Activated CD8-positive, alpha-beta T cell treated with anti-CD3 and anti-CD28 coated beads for 36 hours (primary cell): ENCODE measurements around the gene ERGIC1. TPM values are rescaled to one million over a fixed set of nuclear protein-coding genes. Genes with fewer than 3 reads are reported as not detected.

Experiments
- ATAC-seq: fragments of 200-7000 bp; cut with Tn5 transposase; one replicate; pipeline ENCODE4 v1.10.0; 2021; ENCODE audit warnings: mild to moderate bottlenecking, moderate library complexity
- CTCF ChIA-PET: fragments of 350-600 bp; sonication (Branson Sonifier 250); formaldehyde crosslinking; loops from one replicate; lab custom pipeline; 2021; ENCODE audit warnings: antibody characterized with exemption; lab: Charles Lee
- POLR2A ChIA-PET: fragments of 350-600 bp; sonication (Branson Sonifier 250); formaldehyde crosslinking; loops from one replicate; lab custom pipeline; 2021; ENCODE audit warnings: antibody characterized with exemption; lab: Charles Lee
- DNase-seq: peaks from one replicate; pipeline ENCODE4 v3.0.0-alpha.2; 2020
- H3K27ac Mint-ChIP-seq: one replicate; pipeline ENCODE4 v1.8.0; 2021; ENCODE audit warnings: mild to moderate bottlenecking, mixed read lengths
- H3K27me3 Mint-ChIP-seq: one replicate; pipeline ENCODE4 v1.8.0; 2021; ENCODE audit warnings: mixed read lengths
- H3K36me3 Mint-ChIP-seq: one replicate; pipeline ENCODE4 v1.8.0; 2021; ENCODE audit warnings: low read depth, mixed read lengths
- H3K4me1 Mint-ChIP-seq: one replicate; pipeline ENCODE4 v1.8.0; 2021; ENCODE audit warnings: low read depth, mixed read lengths
- H3K4me3 Mint-ChIP-seq: one replicate; pipeline ENCODE4 v1.8.0; 2021; ENCODE audit warnings: mild to moderate bottlenecking, moderate library complexity, mixed read lengths
- H3K9me3 Mint-ChIP-seq: one replicate; pipeline ENCODE4 v1.8.0; 2021; ENCODE audit warnings: mixed read lengths
- CTCF ChIP-seq: fragments of 200-600 bp; IDR thresholded peaks from one replicate; pipeline ENCODE4 v1.8.0; 2022; ENCODE audit warnings: antibody characterized with exemption, mild to moderate bottlenecking
- intact Hi-C: fragments of 100-400 bp; cut with micrococcal nuclease; formaldehyde crosslinking; loops from one replicate; pipeline ENCODE4 v1.10.0; 2022
- total RNA-seq, 2 experiments: library from RNA; stranded (reverse); gene quantifications; one replicate each; pipeline ENCODE4 v1.2.3, GENCODE V29; 2021

Gene ERGIC1
- total RNA-seq, 2 experiments from 2014 or later: 56.1 to 57.0 TPM

GRCh38 chr5:172856336-172856735 lies 22.3 kb downstream of the ERGIC1 start:
- Mint-ChIP-seq H3K4me3 (no peak overlapping the region), H3K4me1 (peaks cover 59% of the 10 kb centered on the region)

DNA sequence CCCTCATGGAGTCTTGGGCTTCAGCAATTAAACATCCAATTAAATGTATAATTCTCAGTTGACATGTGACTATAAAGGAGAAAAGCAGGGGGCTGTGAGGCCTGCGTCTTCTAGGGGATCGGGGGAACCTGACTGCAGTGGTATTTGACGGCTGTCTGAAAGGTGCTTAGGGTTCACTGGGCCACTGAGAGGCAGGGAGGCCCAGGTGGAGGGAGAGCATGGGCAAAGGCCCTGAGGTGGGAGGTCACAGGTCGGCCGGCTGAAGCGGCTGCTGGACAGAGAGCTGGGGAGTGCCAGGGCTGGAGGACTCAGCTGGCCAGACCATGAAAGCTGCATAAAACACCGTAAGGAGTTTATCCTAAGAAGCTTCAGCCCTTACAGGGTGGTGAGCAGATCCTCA lies 23.9 kb downstream of the ERGIC1 start:
- Mint-ChIP-seq H3K4me3 (no peak overlapping the region), H3K27me3 (no peaks in the 10 kb centered on the region), H3K36me3 (peaks cover 3% of the 10 kb centered on the region), H3K27ac (no peak overlapping the region), H3K4me1 (peaks cover 59% of the 10 kb centered on the region), H3K9me3 (no peaks in the 10 kb centered on the region)
- DNase-seq (no peak), ATAC-seq (no peak)
- POLR2A ChIA-PET: no interaction called here
- CTCF ChIA-PET: no interaction called here
- TF ChIP-seq CTCF: no peak
- intact Hi-C loops: no loop called here

More at GRCh38 chr5:172856336-172856735, 22.3 kb downstream of the ERGIC1 start:
- no peak for TF ChIP-seq CTCF
- no peaks in the 10 kb centered on the region for H3K27me3 Mint-ChIP-seq
- H3K27ac Mint-ChIP-seq: peak overlapping the region; percentile 4
- ATAC-seq (no peak), DNase-seq (no peak)
- H3K9me3 Mint-ChIP-seq: no peaks in the 10 kb centered on the region
- peaks cover 3% of the 10 kb centered on the region for H3K36me3 Mint-ChIP-seq
- POLR2A ChIA-PET: interaction anchor here (0.9 kb wide), 1 partner anchor 86 kb away, joined by 4 read pairs; no protein-coding TSS in a partner anchor
- CTCF ChIA-PET: interaction anchor here (0.9 kb wide), 1 partner anchor 10 kb away, joined by 3 read pairs; no protein-coding TSS in a partner anchor
- intact Hi-C loops: no loop called here

GRCh38 chr5:172858511-172858989 lies 24.5 kb downstream of the ERGIC1 start:
- no peak for ATAC-seq
- no peak for TF ChIP-seq CTCF
- Mint-ChIP-seq H3K4me3 (no peak overlapping the region), H3K36me3 (peaks cover 3% of the 10 kb centered on the region), H3K4me1 (peaks cover 55% of the 10 kb centered on the region), H3K27ac (no peak overlapping the region), H3K9me3 (no peaks in the 10 kb centered on the region), H3K27me3 (no peaks in the 10 kb centered on the region)
- intact Hi-C loops: no loop called here
- POLR2A ChIA-PET: no interaction called here
- CTCF ChIA-PET: interaction anchor here (1.5 kb wide), 1 partner anchor 9 kb away, joined by 3 read pairs; no protein-coding TSS in a partner anchor
- DNase-seq: no peak

GRCh38 chr5:172858990-172859811 lies 25.1 kb downstream of the ERGIC1 start:
- intact Hi-C loops: no loop called here
- Mint-ChIP-seq H3K4me1 (peaks cover 49% of the 10 kb centered on the region), H3K4me3 (no peak overlapping the region), H3K27ac (peak overlapping the region; percentile 12), H3K9me3 (no peaks in the 10 kb centered on the region), H3K27me3 (no peaks in the 10 kb centered on the region), H3K36me3 (no peaks in the 10 kb centered on the region)
- POLR2A ChIA-PET: interaction anchor here (0.7 kb wide), 1 partner anchor 774 kb away, joined by 3 read pairs; no protein-coding TSS in a partner anchor
- no peak for DNase-seq
- CTCF ChIA-PET: interaction anchor here (0.6 to 1.9 kb wide), 5 partner anchors 8 to 220 kb away, joined by 3 to 5 read pairs (median 3); no protein-coding TSS in a partner anchor
- no peak for TF ChIP-seq CTCF
- ATAC-seq: no peak

GRCh38 chr5:172859966-172860365 lies 25.9 kb downstream of the ERGIC1 start:
- no peak for DNase-seq

More at GRCh38 chr5:172859966-172860365, 25.9 kb downstream of the ERGIC1 start:
- H3K9me3 Mint-ChIP-seq: no peaks in the 10 kb centered on the region
- no peak for TF ChIP-seq CTCF
- no peaks in the 10 kb centered on the region for H3K27me3 Mint-ChIP-seq
- no peak for ATAC-seq
- intact Hi-C loops: no loop called here
- peaks cover 43% of the 10 kb centered on the region for H3K4me1 Mint-ChIP-seq
- ChIA-PET POLR2A (no interaction called here), CTCF (interaction anchor here (0.6 to 1.9 kb wide), 6 partner anchors 8 to 221 kb away, joined by 3 to 5 read pairs (median 3); no protein-coding TSS in a partner anchor)
- H3K27ac Mint-ChIP-seq: no peak overlapping the region
- no peaks in the 10 kb centered on the region for H3K36me3 Mint-ChIP-seq
- H3K4me3 Mint-ChIP-seq: no peak overlapping the region
